Gastrocnemius medialis (tissue), 4 donors: ENCODE results near the gene MAP3K9. TPM values are rescaled to one million over a fixed set of nuclear protein-coding genes. Genes with fewer than 3 reads are reported as not detected.

Experiments
- ATAC-seq, 2 donors: fragments of 150-250 bp; one replicate each; pipeline ENCODE4 v1.9.1; 2016
- DNase-seq, 2 donors: peaks; one replicate each; pipeline ENCODE4 v3.0.0-alpha.2; 2019
- H3K27ac ChIP-seq, 4 donors: fragments of 200-600 bp; sonication (generic); 1 replicate in 1 of 4; 2 replicates in 3 of 4; pipeline ENCODE4 v1.5.1; 2016 to 2018; ENCODE audit warnings: mild to moderate bottlenecking in 2 of 4, moderate library complexity in 1 of 4
- H3K27me3 ChIP-seq, 3 donors: fragments of 200-600 bp; sonication (generic) in 2 of 3; 1 replicate in 1 of 3; 2 replicates in 2 of 3; pipeline versions ENCODE4 v1.5.1 to v1.6.0; 2016 to 2019; ENCODE audit warnings: mild to moderate bottlenecking in 1 of 3, moderate library complexity in 1 of 3
- H3K36me3 ChIP-seq, 2 donors: fragments of 200-600 bp; sonication (generic) in 1 of 2; one replicate each; pipeline ENCODE4 v1.5.1; 2017 to 2018
- H3K4me1 ChIP-seq, 2 donors: fragments of 200-600 bp; sonication (generic) in 1 of 2; one replicate each; pipeline ENCODE4 v1.5.1; 2016 to 2017; ENCODE audit warnings: mild to moderate bottlenecking in 2 of 2
- H3K4me3 ChIP-seq, 4 donors: fragments of 200-600 bp; sonication (generic) in 3 of 4; 1 replicate in 1 of 4; 2 replicates in 3 of 4; pipeline ENCODE4 v1.5.1; 2016 to 2019; ENCODE audit warnings: mild to moderate bottlenecking in 2 of 4
- H3K9me3 ChIP-seq, 3 donors: fragments of 200-600 bp; sonication (generic) in 2 of 3; 1 replicate in 1 of 3; 2 replicates in 2 of 3; pipeline ENCODE4 v1.5.1; 2016 to 2019
- POLR2A ChIP-seq, 2 donors: fragments of 450-650 bp; IDR thresholded peaks; one replicate each; pipeline ENCODE4 v1.6.1; 2017; ENCODE audit warnings: antibody characterized with exemption in 2 of 2, mild to moderate bottlenecking in 2 of 2, moderate library complexity in 2 of 2
- in situ Hi-C, 4 donors: fragments of 200-750 bp; cut with MboI; loops; one replicate each; pipeline versions ENCODE4 v1.15.0 to v1.8.0; 2017; ENCODE audit warnings: low sequenced_read_pairs in 4 of 4
- intact Hi-C: fragments of 100-400 bp; cut with DNase I; formaldehyde crosslinking; loops from one replicate; pipeline ENCODE4 v1.15.1; 2023; ENCODE audit warnings: low total_unique reads
- total RNA-seq, 4 donors: library from RNA; depleted of rRNA; stranded (reverse); fragments of >200 nt; gene quantifications; one replicate each; pipeline versions ENCODE4 v1.1.0 to v1.2.3, GENCODE V29; 2016
- TF ChIP-seq, protein P1 (sequence below), 5 experiments: fragments of 450-650 bp in 3 of 5; fragments of 200-600 bp in 2 of 5; sonication (generic) in 2 of 5; IDR thresholded peaks in 4 of 5; conservative IDR thresholded peaks in 1 of 5; 1 replicate in 4 of 5; 2 replicates in 1 of 5; pipeline ENCODE4 v1.5.1; 2016 to 2019; ENCODE audit warnings: antibody characterized with exemption in 5 of 5, mild to moderate bottlenecking in 3 of 5, moderate library complexity in 3 of 5

The MAP3K9 gene
- total RNA-seq, 4 donors from 2014 or later = 2.4 to 5.0 (median 2.5) TPM

DNA sequence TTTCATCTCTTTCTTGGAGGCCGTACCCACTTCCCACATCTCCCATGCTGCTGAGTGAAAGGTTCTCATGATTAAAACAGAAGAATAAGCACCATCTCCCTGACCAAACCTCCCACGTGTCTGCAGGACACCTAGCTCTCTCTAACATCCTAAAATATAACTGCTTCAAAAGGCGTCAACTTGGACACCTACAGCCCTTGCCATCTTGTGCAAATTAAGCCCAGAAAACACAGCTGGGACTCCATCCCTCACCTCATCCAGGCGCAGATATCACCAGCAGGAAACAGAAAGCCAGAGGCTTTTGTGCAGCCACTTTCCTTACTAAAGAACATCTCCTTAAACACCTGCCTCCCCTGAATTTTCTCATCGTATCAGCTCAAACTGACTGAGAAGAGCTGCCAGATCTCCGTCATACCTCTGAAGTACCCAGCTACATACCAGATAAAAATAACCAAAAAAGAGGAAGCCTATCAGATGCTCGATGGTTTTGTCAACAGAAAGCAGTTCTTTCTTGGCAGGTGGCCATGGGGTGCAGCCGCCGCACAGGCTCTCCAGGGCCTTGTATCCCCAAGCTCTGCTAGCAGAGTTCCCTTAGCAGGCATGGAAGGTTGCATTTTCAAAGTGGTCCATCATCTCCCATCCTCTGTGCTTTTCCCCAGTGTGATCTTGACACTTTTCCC is 28.8 kb downstream of the MAP3K9 start:
- no peaks in the 10 kb centered on the region for H3K27me3 ChIP-seq
- DNase-seq = peak in 1 of 2 donors; percentile 20
- H3K27ac ChIP-seq = no peak overlapping the region
- intact Hi-C loops = no loop called here
- H3K9me3 ChIP-seq = no peaks in the 10 kb centered on the region
- in situ Hi-C loops = no loop called here
- H3K4me1 ChIP-seq = peaks cover 8 to 14% of the 10 kb centered on the region in 2 donors
- H3K36me3 ChIP-seq = no peaks in the 10 kb centered on the region
- no peak for ATAC-seq
- H3K4me3 ChIP-seq = no peak overlapping the region
- no peak for TF ChIP-seq POLR2A (IDR thresholded peaks at IDR 0.05)
- TF ChIP-seq, protein P1, sequence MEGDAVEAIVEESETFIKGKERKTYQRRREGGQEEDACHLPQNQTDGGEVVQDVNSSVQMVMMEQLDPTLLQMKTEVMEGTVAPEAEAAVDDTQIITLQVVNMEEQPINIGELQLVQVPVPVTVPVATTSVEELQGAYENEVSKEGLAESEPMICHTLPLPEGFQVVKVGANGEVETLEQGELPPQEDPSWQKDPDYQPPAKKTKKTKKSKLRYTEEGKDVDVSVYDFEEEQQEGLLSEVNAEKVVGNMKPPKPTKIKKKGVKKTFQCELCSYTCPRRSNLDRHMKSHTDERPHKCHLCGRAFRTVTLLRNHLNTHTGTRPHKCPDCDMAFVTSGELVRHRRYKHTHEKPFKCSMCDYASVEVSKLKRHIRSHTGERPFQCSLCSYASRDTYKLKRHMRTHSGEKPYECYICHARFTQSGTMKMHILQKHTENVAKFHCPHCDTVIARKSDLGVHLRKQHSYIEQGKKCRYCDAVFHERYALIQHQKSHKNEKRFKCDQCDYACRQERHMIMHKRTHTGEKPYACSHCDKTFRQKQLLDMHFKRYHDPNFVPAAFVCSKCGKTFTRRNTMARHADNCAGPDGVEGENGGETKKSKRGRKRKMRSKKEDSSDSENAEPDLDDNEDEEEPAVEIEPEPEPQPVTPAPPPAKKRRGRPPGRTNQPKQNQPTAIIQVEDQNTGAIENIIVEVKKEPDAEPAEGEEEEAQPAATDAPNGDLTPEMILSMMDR (IDR thresholded peaks at IDR 0.05 in 4 of 5, conservative IDR thresholded peaks at IDR 0.05 in 1 of 5) = no peak

DNA sequence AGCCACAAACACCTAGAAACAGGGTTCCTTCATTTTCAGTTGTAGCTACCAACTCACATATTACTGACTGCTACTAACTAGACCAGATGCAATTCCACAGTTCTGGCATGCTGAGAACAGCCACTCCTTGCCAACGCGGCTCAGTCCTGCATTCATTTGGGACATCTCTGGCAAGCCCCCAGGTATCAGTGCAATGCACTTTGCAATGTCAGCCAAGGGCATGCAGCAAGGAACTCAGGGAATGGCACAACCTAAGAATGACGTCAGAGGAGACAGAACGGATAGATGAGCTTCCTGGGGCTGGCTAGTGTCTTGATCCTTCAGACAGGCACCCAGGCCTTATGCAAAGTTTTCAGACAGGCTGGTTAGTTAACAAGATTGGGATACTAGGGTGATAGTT is 29.6 kb downstream of the MAP3K9 start:
- Histone ChIP-seq H3K27ac (peak overlapping the region in 1 of 4 donors; percentile 35), H3K36me3 (no peaks in the 10 kb centered on the region), H3K9me3 (no peaks in the 10 kb centered on the region), H3K27me3 (no peaks in the 10 kb centered on the region), H3K4me1 (peaks cover 8 to 14% of the 10 kb centered on the region in 2 donors), H3K4me3 (no peak overlapping the region)
- TF ChIP-seq, protein P1 (IDR thresholded peaks at IDR 0.05 in 4 of 5, conservative IDR thresholded peaks at IDR 0.05 in 1 of 5) = no peak
- TF ChIP-seq POLR2A (IDR thresholded peaks at IDR 0.05) = no peak
- peak in 1 of 2 donors; percentile 93 for ATAC-seq
- intact Hi-C loops (no loop called here), in situ Hi-C loops (no loop called here)
- DNase-seq = peak in 1 of 2 donors; percentile 69

DNA sequence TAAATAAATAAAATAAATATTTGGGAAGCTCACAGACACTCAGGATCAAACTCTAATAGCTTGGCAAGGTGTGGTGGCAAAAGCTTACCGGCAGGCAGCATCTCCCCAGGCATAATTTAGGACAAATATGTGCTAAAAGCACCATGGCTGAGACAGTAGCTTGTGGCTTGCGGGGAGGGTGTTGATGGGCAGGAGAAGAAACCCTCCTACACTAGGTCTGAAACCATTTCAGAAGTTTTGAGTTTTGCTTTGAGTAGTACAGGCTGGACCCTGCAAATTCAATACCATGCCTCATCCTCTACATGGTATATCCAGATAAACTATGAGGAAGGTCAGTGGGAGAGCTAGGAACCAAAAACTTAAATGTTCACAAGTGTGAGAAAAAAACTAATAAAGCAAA is 33.1 kb downstream of the MAP3K9 start:
- H3K4me1 ChIP-seq = peaks cover 8 to 14% of the 10 kb centered on the region in 2 donors
- no peaks in the 10 kb centered on the region for H3K27me3 ChIP-seq
- intact Hi-C loops = no loop called here
- TF ChIP-seq, protein P1 (IDR thresholded peaks at IDR 0.05 in 4 of 5, conservative IDR thresholded peaks at IDR 0.05 in 1 of 5) = no peak
- TF ChIP-seq POLR2A (IDR thresholded peaks at IDR 0.05) = no peak
- H3K27ac ChIP-seq = no peak overlapping the region
- no peak overlapping the region for H3K4me3 ChIP-seq
- no peak for ATAC-seq
- no peaks in the 10 kb centered on the region for H3K36me3 ChIP-seq
- in situ Hi-C loops = no loop called here
- no peaks in the 10 kb centered on the region for H3K9me3 ChIP-seq
- no peak for DNase-seq

DNA sequence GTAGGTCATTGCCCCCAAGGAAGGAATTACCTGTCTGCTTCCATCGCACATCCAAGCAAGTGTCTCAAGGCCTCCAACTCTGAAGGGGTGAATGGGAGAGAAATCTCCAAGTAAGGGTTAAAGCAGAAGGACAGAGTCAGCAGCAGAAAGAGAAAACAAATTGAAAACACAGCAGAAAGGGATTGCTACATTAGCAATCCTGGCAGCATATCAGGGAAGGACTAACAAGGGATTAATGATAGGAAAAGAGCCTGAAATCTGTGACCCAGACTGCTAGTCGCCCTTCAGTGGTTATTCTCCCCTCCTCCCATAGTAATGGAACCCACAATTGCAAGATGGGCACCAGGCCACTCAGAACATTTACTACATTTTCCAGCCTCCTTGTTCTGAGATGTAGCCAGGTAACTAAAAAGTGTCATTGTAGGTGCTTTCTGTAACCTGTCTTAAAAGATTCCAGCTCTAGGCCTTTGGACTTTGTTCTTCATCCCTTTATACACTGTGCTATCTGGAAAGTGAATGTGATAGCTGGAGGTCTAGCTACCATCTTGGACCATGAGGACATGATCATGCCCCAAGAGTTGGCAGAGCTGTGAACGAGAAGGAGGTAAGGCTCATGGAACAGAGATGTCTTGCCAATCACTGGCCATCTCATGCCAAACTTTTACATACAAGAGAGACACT is 36.0 kb downstream of the MAP3K9 start:
- no peaks in the 10 kb centered on the region for H3K9me3 ChIP-seq
- no peak overlapping the region for H3K27ac ChIP-seq
- no peak for TF ChIP-seq POLR2A (IDR thresholded peaks at IDR 0.05)
- TF ChIP-seq, protein P1 (IDR thresholded peaks at IDR 0.05 in 4 of 5, conservative IDR thresholded peaks at IDR 0.05 in 1 of 5) = no peak
- no peaks in the 10 kb centered on the region for H3K27me3 ChIP-seq
- no peak overlapping the region for H3K4me3 ChIP-seq
- H3K4me1 ChIP-seq = no peaks in the 10 kb centered on the region
- in situ Hi-C loops (no loop called here), intact Hi-C loops (no loop called here)
- DNase-seq (no peak), ATAC-seq (no peak)
- no peaks in the 10 kb centered on the region for H3K36me3 ChIP-seq
